PC-3 (cell line): Measurements from ENCODE around the gene CLEC2A.

Source experiments
- CTCF ChIP-seq: fragments of 300-600 bp; sonication (generic); conservative IDR thresholded peaks from 2 replicates; pipeline ENCODE4 v1.5.1; 2017; ENCODE audit warnings: antibody characterized with exemption, low read depth, mild to moderate bottlenecking, low read length
- EZH2 ChIP-seq: fragments of 300-600 bp; sonication (generic); IDR thresholded peaks from one replicate; pipeline ENCODE4 v1.6.1; 2017; ENCODE audit warnings: antibody characterized with exemption, mild to moderate bottlenecking, low read length; ENCODE audit not compliant: unreplicated experiment
- EZH2phosphoT487 ChIP-seq: fragments of 300-600 bp; sonication (generic); IDR thresholded peaks from 2 replicates; pipeline ENCODE4 v1.6.1; 2018; ENCODE audit warnings: mild to moderate bottlenecking, antibody characterized with exemption, low read length, borderline replicate concordance

- TF ChIP-seq CTCF = no peak
- TF ChIP-seq EZH2phosphoT487 = no peak
- TF ChIP-seq EZH2 = no peak
Observed at GRCh38 chr12:9922429-9922828, 9.7 kb downstream of the CLEC2A start.
